C4-2B (cell line): ENCODE results near the gene AGBL1.

ENCODE experiments used
- H3K27ac ChIP-seq: fragments of 450-650 bp; 2 replicates; pipeline ENCODE4 v1.5.1; 2017
- ZFX ChIP-seq: fragments of 450-650 bp; IDR thresholded peaks from 2 replicates; pipeline ENCODE4 v1.6.1; 2017
- TF ChIP-seq, protein P1 (sequence below): fragments of 450-650 bp; conservative IDR thresholded peaks from 2 replicates; pipeline ENCODE4 v1.5.1; 2017; ENCODE audit warnings: mild to moderate bottlenecking

Gene AGBL1

DNA sequence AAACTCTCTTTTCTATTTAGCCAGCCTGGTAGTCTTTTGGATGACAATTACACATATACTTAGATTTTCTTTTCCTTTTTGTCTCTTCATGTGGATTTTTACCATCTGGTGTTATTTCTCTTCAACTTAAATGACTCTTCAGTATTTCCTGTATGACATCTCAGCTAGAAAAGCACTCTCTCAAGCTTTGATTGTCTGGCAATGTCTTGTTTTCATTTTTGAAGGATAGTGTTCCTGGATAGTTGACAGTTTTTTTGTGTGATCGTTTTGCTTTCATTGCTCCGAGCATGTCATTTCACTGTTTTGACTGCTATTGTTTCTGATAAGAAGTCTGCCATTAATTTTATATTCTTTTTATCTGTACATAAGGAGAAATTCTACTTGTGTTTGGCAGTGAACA, 766.4 kb downstream of the AGBL1 start:
- TF ChIP-seq ZFX: no peak
- TF ChIP-seq, protein P1, sequence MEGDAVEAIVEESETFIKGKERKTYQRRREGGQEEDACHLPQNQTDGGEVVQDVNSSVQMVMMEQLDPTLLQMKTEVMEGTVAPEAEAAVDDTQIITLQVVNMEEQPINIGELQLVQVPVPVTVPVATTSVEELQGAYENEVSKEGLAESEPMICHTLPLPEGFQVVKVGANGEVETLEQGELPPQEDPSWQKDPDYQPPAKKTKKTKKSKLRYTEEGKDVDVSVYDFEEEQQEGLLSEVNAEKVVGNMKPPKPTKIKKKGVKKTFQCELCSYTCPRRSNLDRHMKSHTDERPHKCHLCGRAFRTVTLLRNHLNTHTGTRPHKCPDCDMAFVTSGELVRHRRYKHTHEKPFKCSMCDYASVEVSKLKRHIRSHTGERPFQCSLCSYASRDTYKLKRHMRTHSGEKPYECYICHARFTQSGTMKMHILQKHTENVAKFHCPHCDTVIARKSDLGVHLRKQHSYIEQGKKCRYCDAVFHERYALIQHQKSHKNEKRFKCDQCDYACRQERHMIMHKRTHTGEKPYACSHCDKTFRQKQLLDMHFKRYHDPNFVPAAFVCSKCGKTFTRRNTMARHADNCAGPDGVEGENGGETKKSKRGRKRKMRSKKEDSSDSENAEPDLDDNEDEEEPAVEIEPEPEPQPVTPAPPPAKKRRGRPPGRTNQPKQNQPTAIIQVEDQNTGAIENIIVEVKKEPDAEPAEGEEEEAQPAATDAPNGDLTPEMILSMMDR: no peak
- no peak overlapping the region for H3K27ac ChIP-seq

DNA sequence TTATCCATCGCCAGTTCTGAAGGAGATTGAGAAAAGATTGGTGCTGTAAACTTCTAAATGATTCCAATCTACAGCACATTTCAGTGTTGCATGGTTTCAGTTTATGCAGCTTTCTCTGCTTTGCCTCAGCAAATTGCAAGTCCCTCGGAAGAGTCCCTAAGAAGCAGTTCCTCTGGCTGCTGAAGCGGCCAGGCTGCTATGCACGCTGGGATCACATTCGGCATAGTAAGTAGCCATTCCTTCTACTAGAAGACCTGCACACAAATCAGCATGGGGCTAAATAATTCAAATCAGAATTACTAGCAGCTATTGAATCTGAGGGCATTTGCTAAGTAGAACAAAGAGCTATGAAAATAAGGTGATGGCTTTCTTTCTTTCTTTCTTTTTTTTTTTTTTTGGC, 769.5 kb downstream of the AGBL1 start:
- no peak for TF ChIP-seq ZFX
- TF ChIP-seq, protein P1: no peak
- H3K27ac ChIP-seq: no peak overlapping the region

DNA sequence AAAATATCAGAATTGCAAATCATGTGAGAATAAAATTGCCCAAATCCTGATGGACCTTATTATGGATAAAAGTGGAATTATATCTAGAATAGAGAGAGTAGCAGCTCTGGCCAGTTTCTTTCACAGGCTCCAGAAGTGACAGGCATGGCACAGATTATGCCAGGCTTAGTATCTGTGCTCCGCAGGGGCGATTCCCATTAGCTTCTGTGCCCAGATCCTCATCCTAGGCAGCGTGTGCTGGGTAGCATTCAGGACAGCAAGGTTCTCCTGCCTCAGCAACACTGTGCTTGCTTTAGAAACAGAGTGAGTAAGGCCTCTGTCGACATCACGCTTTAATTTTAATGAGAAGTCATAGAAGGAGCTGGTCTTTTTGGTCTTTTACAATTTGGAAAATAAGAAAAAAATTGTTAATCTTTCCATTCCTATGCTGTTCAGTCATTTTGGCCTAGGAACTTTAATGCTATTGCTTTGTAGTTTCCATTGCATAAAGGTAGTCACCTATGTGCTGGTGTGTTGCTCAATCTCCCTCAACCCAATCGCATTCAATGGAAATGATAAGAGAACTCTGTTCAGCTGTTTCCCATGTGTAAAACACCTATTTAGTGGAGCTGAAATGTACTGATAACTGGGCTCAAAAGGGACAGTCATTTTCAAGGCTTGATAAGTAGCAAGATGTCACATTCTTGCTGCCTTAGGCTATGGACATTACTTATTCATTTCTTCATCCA, 770.1 kb downstream of the AGBL1 start:
- TF ChIP-seq, protein P1: no peak
- TF ChIP-seq ZFX: no peak
- no peak overlapping the region for H3K27ac ChIP-seq

DNA sequence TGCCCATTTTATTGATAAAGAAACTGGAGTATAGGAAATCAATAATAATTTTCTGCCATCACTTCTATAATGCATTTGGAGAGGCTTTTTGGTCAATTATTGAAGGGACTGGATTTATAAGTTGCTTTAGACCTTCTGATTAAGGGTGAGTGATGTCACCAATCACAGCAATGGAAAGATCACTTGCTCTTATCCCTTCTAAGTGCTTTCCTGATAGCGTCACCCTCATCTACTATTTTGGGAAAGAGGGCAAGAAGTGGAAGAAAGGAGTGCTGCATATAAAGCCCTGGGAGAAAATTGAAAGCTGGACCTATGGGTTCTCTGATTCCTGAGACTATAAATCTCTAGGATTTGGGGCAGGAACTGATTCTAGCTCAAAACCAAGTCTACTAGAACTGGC, 771.3 kb downstream of the AGBL1 start:
- TF ChIP-seq, protein P1: no peak
- no peak for TF ChIP-seq ZFX
- no peak overlapping the region for H3K27ac ChIP-seq

DNA sequence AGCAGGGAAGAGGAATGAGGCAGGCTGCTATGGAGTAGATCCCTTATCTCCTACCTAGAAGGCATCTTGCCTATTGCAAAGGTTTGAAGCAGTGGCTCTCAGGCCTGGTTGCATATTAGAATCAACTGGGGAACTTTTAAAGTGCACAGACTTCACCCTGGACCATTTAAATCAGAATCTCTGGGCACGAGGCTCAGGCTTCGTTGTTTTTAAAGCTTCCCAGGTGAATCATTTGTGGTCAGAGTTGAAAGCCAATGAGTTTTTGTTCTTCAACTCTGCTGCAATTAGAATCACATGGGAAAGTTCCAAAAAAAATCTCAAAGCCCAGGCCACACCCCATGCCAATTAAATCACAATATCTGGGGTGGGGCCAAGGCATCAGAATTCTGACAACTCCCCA, 773.1 kb downstream of the AGBL1 start:
- TF ChIP-seq ZFX: no peak
- TF ChIP-seq, protein P1: no peak
- H3K27ac ChIP-seq: no peak overlapping the region

DNA sequence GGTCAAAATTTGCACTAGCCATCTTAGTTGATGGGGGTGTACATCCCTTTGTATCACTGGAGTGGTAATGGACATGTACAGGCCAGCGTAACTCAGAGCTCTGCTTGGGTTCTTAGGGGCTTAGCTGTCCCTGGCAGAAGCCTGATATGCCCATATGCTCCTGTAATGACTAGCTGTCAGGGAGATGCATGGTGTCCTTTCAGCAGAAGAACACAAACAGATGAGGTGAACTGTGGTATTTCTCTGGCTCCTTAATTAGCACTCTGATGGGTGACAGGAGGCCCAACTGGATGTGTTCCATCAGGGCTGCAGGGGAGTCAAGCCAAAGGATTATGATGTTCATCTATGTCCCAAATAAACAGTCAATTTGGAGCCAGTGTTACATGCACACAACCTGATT, 774.5 kb downstream of the AGBL1 start:
- TF ChIP-seq, protein P1: no peak
- no peak for TF ChIP-seq ZFX
- H3K27ac ChIP-seq: no peak overlapping the region

DNA sequence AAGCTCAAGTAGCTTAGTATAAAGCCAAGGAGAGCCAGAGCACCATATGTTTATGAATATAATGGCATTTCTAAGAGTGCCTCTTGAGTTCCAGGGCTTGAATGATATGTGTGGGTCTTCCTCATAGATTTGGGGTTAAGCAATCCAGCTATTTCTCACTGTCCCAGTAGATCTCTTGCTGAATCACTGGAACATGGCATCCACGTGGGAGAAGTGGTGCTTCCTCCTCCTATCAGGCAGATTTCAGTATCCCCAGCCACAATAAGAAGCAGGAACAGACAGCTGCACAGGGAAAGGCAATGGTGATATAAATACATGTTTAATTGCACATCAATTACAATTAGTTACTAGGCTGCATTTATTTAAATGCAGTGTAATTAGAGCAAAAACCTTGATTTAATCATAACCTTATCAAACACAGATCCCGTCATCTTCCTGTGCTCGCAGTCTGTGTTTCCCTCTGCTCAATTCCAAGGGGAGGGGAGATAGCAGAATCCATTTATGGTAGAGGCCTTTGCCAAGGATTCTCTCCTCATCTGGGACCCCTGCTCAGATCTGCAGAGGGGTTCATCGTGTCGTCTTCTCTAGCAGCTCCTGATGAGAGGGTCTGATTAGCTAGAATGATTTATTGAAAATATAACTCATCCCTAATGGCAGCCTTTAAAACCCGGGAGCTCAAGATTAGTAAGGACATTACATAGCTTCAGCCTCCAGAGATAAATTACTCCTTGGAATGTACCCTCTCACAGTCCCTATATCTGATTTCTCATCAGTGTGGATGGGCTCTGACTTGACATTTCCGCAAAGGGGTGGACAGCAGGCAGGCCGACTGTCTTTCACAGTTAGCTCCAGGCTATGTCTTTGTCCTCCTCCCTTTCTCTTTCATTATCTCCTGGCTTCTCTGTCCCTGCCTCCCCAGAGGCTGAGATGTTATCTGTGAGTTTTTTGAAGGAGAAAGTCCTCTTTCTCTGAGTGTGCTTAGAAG, 775.9 kb downstream of the AGBL1 start:
- H3K27ac ChIP-seq: no peak overlapping the region
- TF ChIP-seq, protein P1: no peak
- no peak for TF ChIP-seq ZFX
